ENCODE results near the gene ZBTB20. TPM values are rescaled to one million over a fixed set of nuclear protein-coding genes. Genes with fewer than 3 reads are reported as not detected.

ZBTB20 gene
- total RNA-seq, 6 donors from 2014 or later: 40.0 to 150 (median 65.8) TPM

DNA sequence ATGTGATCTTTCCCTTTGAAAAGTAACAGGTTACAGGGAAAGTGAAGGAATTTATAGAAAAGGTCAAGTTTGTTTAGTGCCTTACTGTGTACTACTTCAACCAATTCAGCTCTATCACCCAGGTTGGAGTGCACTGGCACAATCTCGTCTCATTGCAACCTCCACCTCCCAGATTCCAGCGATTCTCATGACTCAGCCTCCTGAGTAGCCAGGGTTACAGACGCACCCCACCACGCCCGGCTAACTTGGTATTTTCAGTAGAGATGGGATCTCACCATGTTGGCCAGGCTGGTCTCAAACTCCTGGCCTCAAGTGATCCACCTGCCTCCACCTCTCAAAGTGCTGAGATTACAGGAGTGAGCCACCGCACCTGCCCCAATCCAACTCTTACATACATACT is 279.7 kb downstream of the ZBTB20 start:
- WGBS, 2 donors: 96 to 98% methylated on average over 6 of the region's 6 CpGs
- H3K36me3 ChIP-seq: no peaks in the 10 kb centered on the region
- H3K9me3 ChIP-seq: no peaks in the 10 kb centered on the region
- no peak for TF ChIP-seq POLR2A (IDR thresholded peaks at IDR 0.05)
- TF ChIP-seq POLR2AphosphoS5 (IDR thresholded peaks at IDR 0.05): no peak
- no peak for TF ChIP-seq EP300 (IDR thresholded peaks at IDR 0.05)
- TF ChIP-seq, protein P1, sequence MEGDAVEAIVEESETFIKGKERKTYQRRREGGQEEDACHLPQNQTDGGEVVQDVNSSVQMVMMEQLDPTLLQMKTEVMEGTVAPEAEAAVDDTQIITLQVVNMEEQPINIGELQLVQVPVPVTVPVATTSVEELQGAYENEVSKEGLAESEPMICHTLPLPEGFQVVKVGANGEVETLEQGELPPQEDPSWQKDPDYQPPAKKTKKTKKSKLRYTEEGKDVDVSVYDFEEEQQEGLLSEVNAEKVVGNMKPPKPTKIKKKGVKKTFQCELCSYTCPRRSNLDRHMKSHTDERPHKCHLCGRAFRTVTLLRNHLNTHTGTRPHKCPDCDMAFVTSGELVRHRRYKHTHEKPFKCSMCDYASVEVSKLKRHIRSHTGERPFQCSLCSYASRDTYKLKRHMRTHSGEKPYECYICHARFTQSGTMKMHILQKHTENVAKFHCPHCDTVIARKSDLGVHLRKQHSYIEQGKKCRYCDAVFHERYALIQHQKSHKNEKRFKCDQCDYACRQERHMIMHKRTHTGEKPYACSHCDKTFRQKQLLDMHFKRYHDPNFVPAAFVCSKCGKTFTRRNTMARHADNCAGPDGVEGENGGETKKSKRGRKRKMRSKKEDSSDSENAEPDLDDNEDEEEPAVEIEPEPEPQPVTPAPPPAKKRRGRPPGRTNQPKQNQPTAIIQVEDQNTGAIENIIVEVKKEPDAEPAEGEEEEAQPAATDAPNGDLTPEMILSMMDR (IDR thresholded peaks at IDR 0.05): no peak
- H3K27ac ChIP-seq: no peak overlapping the region
- H3K4me3 ChIP-seq: no peak overlapping the region
- DNase-seq (no peak), ATAC-seq (ENCODE audit: low FRiP score in 2 of 2) (no peak)
- peaks cover 0 to 8% (median 4%) of the 10 kb centered on the region in 4 donors for H3K4me1 ChIP-seq
- H3K27me3 ChIP-seq: no peaks in the 10 kb centered on the region

DNA sequence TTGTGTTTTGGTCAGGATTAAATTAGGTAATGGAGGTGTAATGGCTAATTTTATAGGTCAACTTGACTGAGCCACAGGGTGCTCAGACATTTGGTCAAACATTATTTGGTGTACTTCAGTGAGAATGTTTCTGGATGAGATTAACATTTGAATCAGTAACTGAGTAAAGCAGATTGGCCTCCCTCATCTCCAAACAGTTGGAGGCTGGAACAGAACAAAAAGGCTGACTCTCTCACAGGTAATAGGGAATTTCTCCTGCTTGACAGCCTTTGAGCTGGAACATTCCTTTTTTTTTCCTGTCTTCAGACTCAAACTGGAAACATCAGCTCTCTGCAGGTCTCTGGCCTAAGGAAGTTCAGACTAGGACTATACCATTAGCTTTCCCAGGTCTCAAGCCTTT is 280.7 kb downstream of the ZBTB20 start:
- Histone ChIP-seq H3K4me3 (no peak overlapping the region), H3K27ac (no peak overlapping the region), H3K9me3 (no peaks in the 10 kb centered on the region), H3K36me3 (no peaks in the 10 kb centered on the region), H3K27me3 (no peaks in the 10 kb centered on the region), H3K4me1 (peaks cover 0 to 5% (median 2%) of the 10 kb centered on the region in 4 donors)
- no peak for ATAC-seq (ENCODE audit: low FRiP score in 2 of 2)
- no peak for DNase-seq
- TF ChIP-seq POLR2AphosphoS5 (IDR thresholded peaks at IDR 0.05): no peak
- TF ChIP-seq POLR2A (IDR thresholded peaks at IDR 0.05): no peak
- TF ChIP-seq, protein P1 (IDR thresholded peaks at IDR 0.05): no peak
- TF ChIP-seq EP300 (IDR thresholded peaks at IDR 0.05): no peak

DNA sequence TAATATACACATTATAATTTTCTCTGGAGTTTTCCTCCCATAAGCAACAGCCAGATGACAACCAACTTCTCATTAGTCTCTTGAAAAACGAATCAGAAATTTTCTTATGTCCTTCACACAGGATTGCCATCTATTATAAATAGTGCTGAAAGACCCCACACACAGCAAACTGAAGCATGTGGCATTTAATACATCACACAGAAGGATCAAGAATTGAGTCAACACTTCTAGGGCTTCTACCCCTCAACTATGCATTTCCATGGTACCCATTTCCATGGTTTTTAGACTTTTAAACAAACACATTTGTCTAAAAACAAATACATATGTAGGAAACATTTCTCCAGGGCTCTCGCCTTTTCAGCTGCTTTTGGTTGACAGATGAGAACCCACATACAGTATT is 282.1 kb downstream of the ZBTB20 start:
- peaks cover 0 to 7% (median 2%) of the 10 kb centered on the region in 4 donors for H3K4me1 ChIP-seq
- DNase-seq (no peak), ATAC-seq (ENCODE audit: low FRiP score in 2 of 2) (no peak)
- WGBS, 2 donors: 91 to 96% methylated on average over 2 of the region's 2 CpGs
- no peaks in the 10 kb centered on the region for H3K36me3 ChIP-seq
- H3K27ac ChIP-seq: no peak overlapping the region
- no peak for TF ChIP-seq POLR2A (IDR thresholded peaks at IDR 0.05)
- no peak for TF ChIP-seq EP300 (IDR thresholded peaks at IDR 0.05)
- TF ChIP-seq POLR2AphosphoS5 (IDR thresholded peaks at IDR 0.05): no peak
- TF ChIP-seq, protein P1 (IDR thresholded peaks at IDR 0.05): no peak
- H3K9me3 ChIP-seq: no peaks in the 10 kb centered on the region
- no peak overlapping the region for H3K4me3 ChIP-seq
- H3K27me3 ChIP-seq: no peaks in the 10 kb centered on the region

DNA sequence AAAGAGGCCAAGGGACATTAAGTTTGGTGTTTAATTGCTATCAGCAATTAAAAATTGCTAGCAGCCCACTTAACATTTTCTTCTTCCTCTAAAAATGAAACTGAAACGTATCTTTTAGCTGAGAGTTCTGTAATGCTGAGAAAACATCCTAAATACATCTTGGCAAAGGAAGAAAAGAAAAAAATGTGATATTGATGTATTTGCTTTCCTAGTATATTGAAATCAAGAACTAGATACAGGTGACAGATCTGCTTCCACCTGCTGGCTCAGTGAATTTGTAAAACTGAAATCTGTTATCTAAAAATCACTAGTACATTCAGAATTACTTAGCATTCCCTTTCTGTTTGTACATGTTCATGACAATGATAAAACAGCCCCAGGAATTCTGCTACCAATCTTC is 283.2 kb downstream of the ZBTB20 start:
- no peaks in the 10 kb centered on the region for H3K27me3 ChIP-seq
- H3K9me3 ChIP-seq: no peaks in the 10 kb centered on the region
- peak overlapping the region in 3 of 4 donors; percentile 9 to 53 (median 17) for H3K27ac ChIP-seq
- 0 to 2% methylated on average over 1 of the region's 1 CpG for WGBS, 2 donors
- ATAC-seq (ENCODE audit: low FRiP score in 2 of 2): no peak
- TF ChIP-seq POLR2AphosphoS5 (IDR thresholded peaks at IDR 0.05): no peak
- TF ChIP-seq, protein P1 (IDR thresholded peaks at IDR 0.05): no peak
- DNase-seq: no peak
- H3K4me3 ChIP-seq: peak overlapping the region in 2 of 4 donors; percentile 23 to 25
- H3K36me3 ChIP-seq: no peaks in the 10 kb centered on the region
- peaks cover 0 to 7% (median 2%) of the 10 kb centered on the region in 4 donors for H3K4me1 ChIP-seq

DNA sequence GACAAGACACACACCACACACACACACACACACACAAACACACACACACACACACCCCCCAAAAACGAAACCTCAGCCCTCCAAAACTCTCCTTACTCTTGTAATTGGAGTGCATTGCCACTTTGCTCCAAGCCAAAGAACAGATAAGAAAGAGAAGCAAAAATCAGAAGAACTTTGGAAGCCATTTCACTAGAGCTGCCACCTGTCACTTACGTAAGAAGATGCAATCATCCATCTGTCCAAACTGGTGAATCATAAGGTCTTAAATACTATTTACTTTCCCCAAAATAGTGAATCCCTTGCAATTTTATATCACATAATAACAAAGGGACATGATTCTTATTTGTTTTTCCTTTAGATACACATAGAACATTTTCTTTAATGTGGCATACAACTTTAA is 285.4 kb downstream of the ZBTB20 start:
- Histone ChIP-seq H3K27me3 (no peaks in the 10 kb centered on the region), H3K27ac (no peak overlapping the region), H3K4me1 (peaks cover 0 to 7% (median 3%) of the 10 kb centered on the region in 4 donors), H3K9me3 (no peaks in the 10 kb centered on the region), H3K36me3 (no peaks in the 10 kb centered on the region), H3K4me3 (no peak overlapping the region)
- ATAC-seq (ENCODE audit: low FRiP score in 2 of 2): no peak
- no peak for DNase-seq
- TF ChIP-seq POLR2A (IDR thresholded peaks at IDR 0.05) (no peak), POLR2AphosphoS5 (IDR thresholded peaks at IDR 0.05) (no peak), EP300 (IDR thresholded peaks at IDR 0.05) (no peak)
- TF ChIP-seq, protein P1 (IDR thresholded peaks at IDR 0.05): no peak
- WGBS, 2 donors: 60 to 68% methylated on average over 2 of the region's 2 CpGs
